C4-2B (cell line): Measurements from ENCODE around the gene SULT1A2.

Experiments
- H3K27ac ChIP-seq: fragments of 450-650 bp; 2 replicates; pipeline ENCODE4 v1.5.1; 2017
- CTCF ChIP-seq: fragments of 450-650 bp; conservative IDR thresholded peaks from 2 replicates; pipeline ENCODE4 v1.5.1; 2017; ENCODE audit warnings: mild to moderate bottlenecking
- ZFX ChIP-seq: fragments of 450-650 bp; IDR thresholded peaks from 2 replicates; pipeline ENCODE4 v1.6.1; 2017

Gene SULT1A2

GRCh38 chr16:28562199-28562598, 34.7 kb downstream of the SULT1A2 start:
- H3K27ac ChIP-seq: no peak overlapping the region
- TF ChIP-seq CTCF (no peak), ZFX (no peak)

DNA sequence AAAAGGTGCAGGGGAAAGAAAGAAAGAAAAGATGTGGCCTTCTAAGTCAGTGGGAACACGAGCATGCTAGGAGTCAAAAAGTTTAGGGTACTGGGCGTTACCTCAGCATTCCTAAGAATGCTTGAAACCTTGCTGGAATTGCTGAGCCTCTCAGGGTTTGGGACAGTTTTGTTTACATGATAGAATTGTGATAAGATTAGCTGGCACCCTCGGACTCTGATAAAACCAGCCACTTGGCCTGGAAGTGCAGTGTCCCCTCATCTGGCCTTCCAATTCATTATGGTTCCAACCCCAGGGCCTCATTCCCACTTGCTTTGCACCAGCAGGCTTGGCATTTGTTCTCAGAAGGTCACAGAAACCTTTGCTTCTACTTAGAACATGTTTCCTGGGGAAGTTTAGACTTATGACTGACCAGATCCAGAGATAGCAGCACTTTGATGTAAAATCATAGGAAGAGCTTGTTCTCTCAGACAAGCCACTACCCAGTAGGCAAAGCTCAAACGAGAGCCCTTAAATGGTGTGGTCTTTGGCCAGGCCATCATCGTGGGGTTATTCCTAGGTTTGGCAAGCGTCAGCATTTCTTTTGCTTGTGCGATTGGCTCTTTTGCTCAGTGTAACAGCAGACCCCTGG, 35.2 kb downstream of the SULT1A2 start:
- H3K27ac ChIP-seq: no peak overlapping the region
- no peak for TF ChIP-seq CTCF
- TF ChIP-seq ZFX: no peak

DNA sequence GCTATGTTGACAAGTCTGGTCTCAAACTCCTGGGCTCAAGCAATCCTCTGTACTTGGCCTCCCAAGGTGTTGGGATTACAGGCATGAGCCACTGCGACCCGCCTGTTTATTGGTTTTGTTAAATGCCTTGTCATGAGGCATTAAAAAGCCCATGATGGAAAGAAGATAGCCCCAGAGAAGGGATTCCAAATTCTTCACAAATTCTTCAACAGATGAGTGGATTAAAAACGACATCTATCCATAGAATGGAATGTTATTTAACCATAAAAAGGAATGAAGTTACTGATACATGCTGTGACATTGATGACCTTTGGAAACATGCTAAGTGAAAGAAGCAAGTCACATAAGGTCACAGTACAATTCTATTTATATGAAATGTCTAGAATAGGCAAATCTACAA, 38.4 kb downstream of the SULT1A2 start:
- TF ChIP-seq ZFX (no peak), CTCF (no peak)
- H3K27ac ChIP-seq: no peak overlapping the region

GRCh38 chr16:28556914-28557320, 39.9 kb downstream of the SULT1A2 start:
- no peak for TF ChIP-seq CTCF
- TF ChIP-seq ZFX: no peak
- H3K27ac ChIP-seq: no peak overlapping the region

DNA sequence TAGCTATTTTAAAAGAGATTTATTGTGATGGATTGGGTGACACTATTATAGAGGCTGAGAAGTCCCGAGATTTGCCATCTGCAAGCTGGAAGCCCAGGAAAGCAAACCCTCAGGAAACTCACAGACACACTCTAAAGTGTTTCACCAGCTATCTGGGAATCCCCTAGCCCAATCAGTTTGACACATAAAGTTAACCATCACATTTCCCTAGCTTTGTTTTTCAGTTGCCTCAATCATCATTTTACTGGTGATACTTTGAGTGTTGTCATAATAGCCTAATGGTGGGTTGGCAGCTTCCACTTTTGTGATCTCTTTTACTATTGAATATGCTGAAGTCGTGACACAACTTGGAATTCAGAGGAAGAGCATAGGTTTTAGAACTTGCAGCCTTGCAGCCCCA, 41.3 kb downstream of the SULT1A2 start:
- TF ChIP-seq CTCF (no peak), ZFX (no peak)
- no peak overlapping the region for H3K27ac ChIP-seq

GRCh38 chr16:28554634-28555423, 42.0 kb downstream of the SULT1A2 start:
- peak overlapping the region; percentile 86; the same call in 1 of the 2 replicates for H3K27ac ChIP-seq
- TF ChIP-seq ZFX: no peak
- TF ChIP-seq CTCF: no peak
